GM23338 (cell line): ENCODE data around the gene PLOD2. TPM values are rescaled to one million over a fixed set of nuclear protein-coding genes. Genes with fewer than 3 reads are reported as not detected.

Source experiments
- ATAC-seq: fragments of 200-7000 bp; cut with Tn5 transposase; 3 replicates; pipeline ENCODE4 v1.9.1; 2020
- DNase-seq: peaks from one replicate; pipeline ENCODE4 v3.0.0-alpha.2; 2015; ENCODE audit warnings: low spot score
- H2AFZ ChIP-seq: fragments of 200-600 bp; sonication (generic); 2 replicates; pipeline ENCODE4 v1.8.0; 2016; ENCODE audit warnings: antibody characterized with exemption, mild to moderate bottlenecking, moderate library complexity
- H3F3A ChIP-seq: fragments of 200-600 bp; sonication (generic); replicated peaks from 2 replicates; pipeline ENCODE4 v1.8.0; 2017; ENCODE audit warnings: antibody characterized with exemption, mixed run types, low read depth
- H3K27ac ChIP-seq: fragments of 200-600 bp; sonication (generic); 2 replicates; pipeline ENCODE4 v1.6.1; 2016; ENCODE audit warnings: low read depth
- H3K27me3 ChIP-seq: fragments of 200-600 bp; sonication (generic); 2 replicates; pipeline ENCODE4 v1.8.0; 2016; ENCODE audit warnings: mild to moderate bottlenecking, mixed run types, moderate library complexity; ENCODE audit not compliant: insufficient read depth
- H3K36me3 ChIP-seq: fragments of 200-600 bp; sonication (generic); 2 replicates; pipeline ENCODE4 v1.8.0; 2016; ENCODE audit warnings: mild to moderate bottlenecking; ENCODE audit not compliant: insufficient read depth
- H3K4me1 ChIP-seq: fragments of 200-600 bp; sonication (generic); 2 replicates; pipeline ENCODE4 v1.8.0; 2016; ENCODE audit warnings: mild to moderate bottlenecking, moderate library complexity; ENCODE audit not compliant: insufficient read depth
- H3K4me2 ChIP-seq: fragments of 200-600 bp; sonication (generic); 2 replicates; pipeline ENCODE4 v1.7.1; 2017; ENCODE audit warnings: mixed run types
- H3K4me3 ChIP-seq: fragments of 200-600 bp; sonication (generic); 2 replicates; pipeline ENCODE4 v1.6.1; 2016; ENCODE audit warnings: mixed run types
- H3K79me2 ChIP-seq: fragments of 200-600 bp; sonication (generic); replicated peaks from 2 replicates; pipeline ENCODE4 v1.8.0; 2017; ENCODE audit warnings: mild to moderate bottlenecking; ENCODE audit not compliant: insufficient read depth
- H3K9me2 ChIP-seq: fragments of 200-600 bp; sonication (generic); 2 replicates; pipeline ENCODE4 v1.8.0; 2017; ENCODE audit not compliant: insufficient read depth
- H4K20me1 ChIP-seq: fragments of 200-600 bp; sonication (generic); replicated peaks from 2 replicates; pipeline ENCODE4 v1.8.0; 2017; ENCODE audit warnings: mild to moderate bottlenecking; ENCODE audit not compliant: insufficient read depth
- H3K27ac Mint-ChIP-seq: 2 replicates; pipeline ENCODE4 v1.8.0; 2020; ENCODE audit warnings: inconsistent platforms, mild to moderate bottlenecking, moderate library complexity, mixed read lengths
- H3K27me3 Mint-ChIP-seq: 3 replicates; pipeline ENCODE4 v1.8.0; 2022; ENCODE audit warnings: low read depth, mild to moderate bottlenecking, moderate library complexity, mixed read lengths, inconsistent platforms; ENCODE audit not compliant: insufficient read depth, poor library complexity
- H3K36me3 Mint-ChIP-seq: 3 replicates; pipeline ENCODE4 v1.8.0; 2021; ENCODE audit warnings: low read depth, mild to moderate bottlenecking, inconsistent platforms, moderate library complexity, mixed read lengths
- H3K4me1 Mint-ChIP-seq: 3 replicates; pipeline ENCODE4 v1.8.0; 2020; ENCODE audit warnings: mild to moderate bottlenecking, inconsistent platforms, mixed read lengths
- H3K4me3 Mint-ChIP-seq: 3 replicates; pipeline ENCODE4 v1.8.0; 2021; ENCODE audit warnings: moderate library complexity, mild to moderate bottlenecking, inconsistent platforms, mixed read lengths
- H3K9me3 Mint-ChIP-seq: 3 replicates; pipeline ENCODE4 v1.8.0; 2020; ENCODE audit warnings: moderate library complexity, mild to moderate bottlenecking, inconsistent platforms, mixed read lengths
- CREB1 ChIP-seq: fragments of 250-450 bp; sonication (Bioruptor Pico); IDR thresholded peaks from 2 replicates; pipeline ENCODE4 v1.5.0; 2020; ENCODE audit warnings: low read depth, mild to moderate bottlenecking, moderate library complexity
- EZH2 ChIP-seq: fragments of 200-600 bp; sonication (generic); IDR thresholded peaks from one replicate; pipeline ENCODE4 v1.8.0; 2017; ENCODE audit warnings: antibody characterized with exemption, mild to moderate bottlenecking, low read depth; ENCODE audit not compliant: unreplicated experiment
- EZH2phosphoT487 ChIP-seq: fragments of 200-600 bp; sonication (generic); IDR thresholded peaks from one replicate; pipeline ENCODE4 v1.8.1; 2018; ENCODE audit warnings: antibody characterized with exemption; ENCODE audit not compliant: unreplicated experiment
- JUNB ChIP-seq: IDR thresholded peaks from one replicate; pipeline ENCODE4 v1.6.1; 2016; ENCODE audit warnings: antibody characterized with exemption; ENCODE audit not compliant: unreplicated experiment
- NANOG ChIP-seq: IDR thresholded peaks from 2 replicates; pipeline ENCODE4 v1.6.1; 2016; ENCODE audit warnings: antibody characterized with exemption, borderline replicate concordance
- POLR2AphosphoS5 ChIP-seq: IDR thresholded peaks from 2 replicates; pipeline ENCODE4 v1.6.1; 2016; ENCODE audit warnings: antibody characterized with exemption, low read depth
- STAT1 ChIP-seq: IDR thresholded peaks from one replicate; pipeline ENCODE4 v1.6.1; 2016; ENCODE audit warnings: antibody characterized with exemption; ENCODE audit not compliant: unreplicated experiment
- ZNF114 ChIP-seq: fragments of 250-450 bp; sonication (Bioruptor Pico); IDR thresholded peaks from 2 replicates; pipeline ENCODE4 v1.5.0; 2020; ENCODE audit warnings: mild to moderate bottlenecking, moderate library complexity
- ZNF331 ChIP-seq: fragments of 250-450 bp; sonication (Bioruptor Pico); IDR thresholded peaks from 2 replicates; pipeline ENCODE4 v1.5.0; 2020; ENCODE audit warnings: low read depth, mild to moderate bottlenecking, moderate library complexity
- polyA plus RNA-seq: library from polyadenylated mRNA; unstranded; fragments of >200 nt; fragmentation: Nextera tagmentation; extraction: Ambion mirVana; gene quantifications from 2 replicates; pipeline ENCODE4 v1.2.1, GENCODE V29; 2016
- total RNA-seq: library from RNA; depleted of rRNA; stranded (reverse); fragments of >200 nt; shearing (Covaris generic); gene quantifications from 2 replicates; pipeline ENCODE4 v1.2.3, GENCODE V29; 2014
- TF ChIP-seq, protein P1 (sequence below): IDR thresholded peaks from 2 replicates; pipeline ENCODE4 v1.6.1; 2016; ENCODE audit warnings: antibody characterized with exemption
- TF ChIP-seq, protein P2 (sequence below): fragments of 250-450 bp; sonication (Bioruptor Pico); IDR thresholded peaks from 2 replicates; pipeline ENCODE4 v1.5.0; 2020; ENCODE audit warnings: mild to moderate bottlenecking, moderate library complexity
- TF ChIP-seq, protein P3 (sequence below): IDR thresholded peaks from one replicate; pipeline ENCODE4 v1.6.1; 2018; ENCODE audit warnings: antibody characterized with exemption; ENCODE audit not compliant: unreplicated experiment

Gene PLOD2
- total and polyA plus RNA-seq, 2 experiments from 2014 or later = 26.7 to 30.5 TPM

DNA sequence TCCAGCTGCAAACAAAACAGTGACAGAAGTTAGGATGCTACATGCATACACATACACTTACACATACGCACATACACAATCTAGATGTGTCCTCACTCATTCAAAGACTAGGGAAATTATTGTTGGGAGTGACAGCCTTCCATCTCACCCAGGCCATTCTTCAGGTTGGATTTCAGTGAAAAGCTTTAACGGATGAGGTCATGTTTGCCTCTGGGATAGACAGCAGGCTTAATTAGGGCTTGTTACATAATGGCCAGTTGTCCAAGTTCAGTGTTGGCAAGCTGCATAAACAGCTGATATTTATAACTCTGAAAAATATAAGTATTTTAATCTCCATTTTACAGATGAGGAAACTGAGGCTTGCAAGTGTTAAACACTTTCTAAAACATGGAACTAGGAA, 35.8 kb upstream of the PLOD2 start:
- Mint-ChIP-seq H3K27me3 (no peaks in the 10 kb centered on the region), H3K36me3 (no peaks in the 10 kb centered on the region), H3K4me3 (no peak overlapping the region), H3K9me3 (no peaks in the 10 kb centered on the region), H3K4me1 (no peaks in the 10 kb centered on the region), H3K27ac (no peak overlapping the region)
- Histone ChIP-seq H3K4me2 (no peak overlapping the region), H3K36me3 (no peaks in the 10 kb centered on the region), H3K79me2 (no peaks in the 10 kb centered on the region), H4K20me1 (no peaks in the 10 kb centered on the region), H3K27ac (no peak overlapping the region), H2AFZ (no peak overlapping the region), H3K4me1 (no peaks in the 10 kb centered on the region), H3K27me3 (no peaks in the 10 kb centered on the region), H3K4me3 (no peak overlapping the region), H3F3A (no peaks in the 10 kb centered on the region), H3K9me2 (no peaks in the 10 kb centered on the region)
- ATAC-seq (no peak), DNase-seq (no peak)
- TF ChIP-seq CREB1 (CRISPR knock-in tag) = no peak

DNA sequence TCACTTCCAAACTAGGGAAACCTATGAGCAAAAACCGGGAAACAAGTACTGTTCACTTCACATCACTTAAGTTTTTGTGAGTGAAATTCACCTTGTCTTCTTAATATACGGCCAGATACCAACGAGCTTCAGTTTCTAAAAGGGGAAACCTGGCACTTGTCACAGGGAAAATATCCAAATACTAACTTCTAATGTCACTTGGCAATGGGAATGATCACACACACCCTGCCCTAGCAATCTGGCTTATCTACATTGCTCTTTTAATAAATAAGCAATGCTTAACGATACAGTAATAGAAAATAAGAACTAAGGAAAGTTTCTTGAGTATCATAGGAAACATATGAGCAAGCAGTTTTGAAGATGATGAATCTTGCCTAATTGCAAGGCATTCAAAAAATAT, 34.6 kb upstream of the PLOD2 start:
- no peak for ATAC-seq
- Histone ChIP-seq H3K9me2 (no peaks in the 10 kb centered on the region), H3K27ac (no peak overlapping the region), H3K27me3 (no peaks in the 10 kb centered on the region), H3K36me3 (no peaks in the 10 kb centered on the region), H3K79me2 (no peaks in the 10 kb centered on the region), H4K20me1 (no peaks in the 10 kb centered on the region), H2AFZ (no peak overlapping the region), H3F3A (no peaks in the 10 kb centered on the region), H3K4me2 (no peak overlapping the region), H3K4me3 (no peak overlapping the region), H3K4me1 (no peaks in the 10 kb centered on the region)
- Mint-ChIP-seq H3K27ac (no peak overlapping the region), H3K9me3 (no peaks in the 10 kb centered on the region), H3K36me3 (no peaks in the 10 kb centered on the region), H3K4me3 (no peak overlapping the region), H3K4me1 (no peaks in the 10 kb centered on the region), H3K27me3 (no peaks in the 10 kb centered on the region)
- DNase-seq = no peak
- TF ChIP-seq, protein P1, sequence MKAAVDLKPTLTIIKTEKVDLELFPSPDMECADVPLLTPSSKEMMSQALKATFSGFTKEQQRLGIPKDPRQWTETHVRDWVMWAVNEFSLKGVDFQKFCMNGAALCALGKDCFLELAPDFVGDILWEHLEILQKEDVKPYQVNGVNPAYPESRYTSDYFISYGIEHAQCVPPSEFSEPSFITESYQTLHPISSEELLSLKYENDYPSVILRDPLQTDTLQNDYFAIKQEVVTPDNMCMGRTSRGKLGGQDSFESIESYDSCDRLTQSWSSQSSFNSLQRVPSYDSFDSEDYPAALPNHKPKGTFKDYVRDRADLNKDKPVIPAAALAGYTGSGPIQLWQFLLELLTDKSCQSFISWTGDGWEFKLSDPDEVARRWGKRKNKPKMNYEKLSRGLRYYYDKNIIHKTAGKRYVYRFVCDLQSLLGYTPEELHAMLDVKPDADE = no peak
- no peak for TF ChIP-seq CREB1 (CRISPR knock-in tag)
- no peak for TF ChIP-seq POLR2AphosphoS5
- TF ChIP-seq, protein P2, sequence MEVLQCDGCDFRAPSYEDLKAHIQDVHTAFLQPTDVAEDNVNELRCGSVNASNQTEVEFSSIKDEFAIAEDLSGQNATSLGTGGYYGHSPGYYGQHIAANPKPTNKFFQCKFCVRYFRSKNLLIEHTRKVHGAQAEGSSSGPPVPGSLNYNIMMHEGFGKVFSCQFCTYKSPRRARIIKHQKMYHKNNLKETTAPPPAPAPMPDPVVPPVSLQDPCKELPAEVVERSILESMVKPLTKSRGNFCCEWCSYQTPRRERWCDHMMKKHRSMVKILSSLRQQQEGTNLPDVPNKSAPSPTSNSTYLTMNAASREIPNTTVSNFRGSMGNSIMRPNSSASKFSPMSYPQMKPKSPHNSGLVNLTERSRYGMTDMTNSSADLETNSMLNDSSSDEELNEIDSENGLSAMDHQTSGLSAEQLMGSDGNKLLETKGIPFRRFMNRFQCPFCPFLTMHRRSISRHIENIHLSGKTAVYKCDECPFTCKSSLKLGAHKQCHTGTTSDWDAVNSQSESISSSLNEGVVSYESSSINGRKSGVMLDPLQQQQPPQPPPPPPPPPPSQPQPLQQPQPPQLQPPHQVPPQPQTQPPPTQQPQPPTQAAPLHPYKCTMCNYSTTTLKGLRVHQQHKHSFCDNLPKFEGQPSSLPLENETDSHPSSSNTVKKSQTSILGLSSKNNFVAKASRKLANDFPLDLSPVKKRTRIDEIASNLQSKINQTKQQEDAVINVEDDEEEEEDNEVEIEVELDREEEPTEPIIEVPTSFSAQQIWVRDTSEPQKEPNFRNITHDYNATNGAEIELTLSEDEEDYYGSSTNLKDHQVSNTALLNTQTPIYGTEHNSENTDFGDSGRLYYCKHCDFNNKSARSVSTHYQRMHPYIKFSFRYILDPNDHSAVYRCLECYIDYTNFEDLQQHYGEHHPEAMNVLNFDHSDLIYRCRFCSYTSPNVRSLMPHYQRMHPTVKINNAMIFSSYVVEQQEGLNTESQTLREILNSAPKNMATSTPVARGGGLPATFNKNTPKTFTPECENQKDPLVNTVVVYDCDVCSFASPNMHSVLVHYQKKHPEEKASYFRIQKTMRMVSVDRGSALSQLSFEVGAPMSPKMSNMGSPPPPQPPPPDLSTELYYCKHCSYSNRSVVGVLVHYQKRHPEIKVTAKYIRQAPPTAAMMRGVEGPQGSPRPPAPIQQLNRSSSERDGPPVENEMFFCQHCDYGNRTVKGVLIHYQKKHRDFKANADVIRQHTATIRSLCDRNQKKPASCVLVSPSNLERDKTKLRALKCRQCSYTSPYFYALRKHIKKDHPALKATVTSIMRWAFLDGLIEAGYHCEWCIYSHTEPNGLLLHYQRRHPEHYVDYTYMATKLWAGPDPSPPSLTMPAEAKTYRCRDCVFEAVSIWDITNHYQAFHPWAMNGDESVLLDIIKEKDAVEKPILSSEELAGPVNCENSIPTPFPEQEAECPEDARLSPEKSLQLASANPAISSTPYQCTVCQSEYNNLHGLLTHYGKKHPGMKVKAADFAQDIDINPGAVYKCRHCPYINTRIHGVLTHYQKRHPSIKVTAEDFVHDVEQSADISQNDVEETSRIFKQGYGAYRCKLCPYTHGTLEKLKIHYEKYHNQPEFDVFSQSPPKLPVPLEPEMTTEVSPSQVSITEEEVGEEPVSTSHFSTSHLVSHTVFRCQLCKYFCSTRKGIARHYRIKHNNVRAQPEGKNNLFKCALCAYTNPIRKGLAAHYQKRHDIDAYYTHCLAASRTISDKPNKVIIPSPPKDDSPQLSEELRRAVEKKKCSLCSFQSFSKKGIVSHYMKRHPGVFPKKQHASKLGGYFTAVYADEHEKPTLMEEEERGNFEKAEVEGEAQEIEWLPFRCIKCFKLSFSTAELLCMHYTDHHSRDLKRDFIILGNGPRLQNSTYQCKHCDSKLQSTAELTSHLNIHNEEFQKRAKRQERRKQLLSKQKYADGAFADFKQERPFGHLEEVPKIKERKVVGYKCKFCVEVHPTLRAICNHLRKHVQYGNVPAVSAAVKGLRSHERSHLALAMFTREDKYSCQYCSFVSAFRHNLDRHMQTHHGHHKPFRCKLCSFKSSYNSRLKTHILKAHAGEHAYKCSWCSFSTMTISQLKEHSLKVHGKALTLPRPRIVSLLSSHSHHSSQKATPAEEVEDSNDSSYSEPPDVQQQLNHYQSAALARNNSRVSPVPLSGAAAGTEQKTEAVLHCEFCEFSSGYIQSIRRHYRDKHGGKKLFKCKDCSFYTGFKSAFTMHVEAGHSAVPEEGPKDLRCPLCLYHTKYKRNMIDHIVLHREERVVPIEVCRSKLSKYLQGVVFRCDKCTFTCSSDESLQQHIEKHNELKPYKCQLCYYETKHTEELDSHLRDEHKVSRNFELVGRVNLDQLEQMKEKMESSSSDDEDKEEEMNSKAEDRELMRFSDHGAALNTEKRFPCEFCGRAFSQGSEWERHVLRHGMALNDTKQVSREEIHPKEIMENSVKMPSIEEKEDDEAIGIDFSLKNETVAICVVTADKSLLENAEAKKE = no peak
- no peak for TF ChIP-seq STAT1
- no peak for TF ChIP-seq NANOG
- TF ChIP-seq EZH2 = no peak
- no peak for TF ChIP-seq ZNF331 (CRISPR knock-in tag)
- no peak for TF ChIP-seq ZNF114 (CRISPR knock-in tag)
- TF ChIP-seq, protein P3, sequence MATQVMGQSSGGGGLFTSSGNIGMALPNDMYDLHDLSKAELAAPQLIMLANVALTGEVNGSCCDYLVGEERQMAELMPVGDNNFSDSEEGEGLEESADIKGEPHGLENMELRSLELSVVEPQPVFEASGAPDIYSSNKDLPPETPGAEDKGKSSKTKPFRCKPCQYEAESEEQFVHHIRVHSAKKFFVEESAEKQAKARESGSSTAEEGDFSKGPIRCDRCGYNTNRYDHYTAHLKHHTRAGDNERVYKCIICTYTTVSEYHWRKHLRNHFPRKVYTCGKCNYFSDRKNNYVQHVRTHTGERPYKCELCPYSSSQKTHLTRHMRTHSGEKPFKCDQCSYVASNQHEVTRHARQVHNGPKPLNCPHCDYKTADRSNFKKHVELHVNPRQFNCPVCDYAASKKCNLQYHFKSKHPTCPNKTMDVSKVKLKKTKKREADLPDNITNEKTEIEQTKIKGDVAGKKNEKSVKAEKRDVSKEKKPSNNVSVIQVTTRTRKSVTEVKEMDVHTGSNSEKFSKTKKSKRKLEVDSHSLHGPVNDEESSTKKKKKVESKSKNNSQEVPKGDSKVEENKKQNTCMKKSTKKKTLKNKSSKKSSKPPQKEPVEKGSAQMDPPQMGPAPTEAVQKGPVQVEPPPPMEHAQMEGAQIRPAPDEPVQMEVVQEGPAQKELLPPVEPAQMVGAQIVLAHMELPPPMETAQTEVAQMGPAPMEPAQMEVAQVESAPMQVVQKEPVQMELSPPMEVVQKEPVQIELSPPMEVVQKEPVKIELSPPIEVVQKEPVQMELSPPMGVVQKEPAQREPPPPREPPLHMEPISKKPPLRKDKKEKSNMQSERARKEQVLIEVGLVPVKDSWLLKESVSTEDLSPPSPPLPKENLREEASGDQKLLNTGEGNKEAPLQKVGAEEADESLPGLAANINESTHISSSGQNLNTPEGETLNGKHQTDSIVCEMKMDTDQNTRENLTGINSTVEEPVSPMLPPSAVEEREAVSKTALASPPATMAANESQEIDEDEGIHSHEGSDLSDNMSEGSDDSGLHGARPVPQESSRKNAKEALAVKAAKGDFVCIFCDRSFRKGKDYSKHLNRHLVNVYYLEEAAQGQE = no peak
- no peak for TF ChIP-seq EZH2phosphoT487
- no peak for TF ChIP-seq JUNB
